Measurements from ENCODE around the gene C20orf141.
"Not testable (repeated sequence)": the region's sequence is repeated elsewhere in the genome, so short reads cannot be mapped to it uniquely, and the experiment has no call there.

The C20orf141 gene

GRCh38 chr20:2799688-2800520 lies 14.9 kb upstream of the C20orf141 start:
- DNase-seq (ENCODE audit: low read depth) = no peak

GRCh38 chr20:2800521-2801285 lies 14.1 kb upstream of the C20orf141 start, which contains the start of gene CPXM1:
TSS of gene CPXM1 (minus strand) at chr20:2800627. CDS start at chr20:2800572, 55 bp downstream.
- no peak for DNase-seq (ENCODE audit: low read depth)

GRCh38 chr20:2801286-2801728 lies 13.5 kb upstream of the C20orf141 start:
- no peak for DNase-seq (ENCODE audit: low read depth)

- DNase-seq (ENCODE audit: low read depth) = no peak
Observed at GRCh38 chr20:2804041-2804828, 10.6 kb upstream of the C20orf141 start.

GRCh38 chr20:2804852-2805688 lies 9.7 kb upstream of the C20orf141 start:
- no peak for DNase-seq (ENCODE audit: low read depth)

GRCh38 chr20:2805689-2806350 lies 9.0 kb upstream of the C20orf141 start:
- no peak for DNase-seq (ENCODE audit: low read depth)

- DNase-seq (ENCODE audit: low read depth) = no peak
Observed at GRCh38 chr20:2806351-2806701, 8.5 kb upstream of the C20orf141 start.

- DNase-seq (ENCODE audit: low read depth) = no peak
Observed at GRCh38 chr20:2807019-2807418, 7.8 kb upstream of the C20orf141 start.

GRCh38 chr20:2807929-2808328 lies 6.9 kb upstream of the C20orf141 start:
- not testable (repeated sequence) for DNase-seq (ENCODE audit: low read depth)

- DNase-seq (ENCODE audit: low read depth) = no peak
Observed at GRCh38 chr20:2809690-2810089, 5.1 kb upstream of the C20orf141 start.

GRCh38 chr20:2812189-2812588 lies 2.6 kb upstream of the C20orf141 start:
- DNase-seq (ENCODE audit: low read depth) = no peak

- DNase-seq (ENCODE audit: low read depth) = no peak
Observed at GRCh38 chr20:2814076-2814475, 711 bp upstream of the C20orf141 start.

GRCh38 chr20:2815242-2815900 lies 584 bp downstream of the C20orf141 start:
- DNase-seq (ENCODE audit: low read depth) = no peak

- no peak for DNase-seq (ENCODE audit: low read depth)
Observed at GRCh38 chr20:2816030-2816582, 1.3 kb downstream of the C20orf141 start, which contains the start of gene TMEM239. TSS of gene TMEM239 (plus strand) at chr20:2816364. CDS start at chr20:2816555, 191 bp downstream.

GRCh38 chr20:2816583-2817340 lies 2.0 kb downstream of the C20orf141 start:
- DNase-seq (ENCODE audit: low read depth) = no peak

- DNase-seq (ENCODE audit: low read depth) = no peak
Observed at GRCh38 chr20:2817341-2817726, 2.5 kb downstream of the C20orf141 start.

GRCh38 chr20:2817891-2818595 lies 3.3 kb downstream of the C20orf141 start:
- no peak for DNase-seq (ENCODE audit: low read depth)

GRCh38 chr20:2820084-2820895 lies 5.5 kb downstream of the C20orf141 start:
- no peak for DNase-seq (ENCODE audit: low read depth)
